HEK293 (cell line): Measurements from ENCODE around the gene RSPH9.

Experiments used
- CTCF ChIA-PET: fragments of 350-600 bp; formaldehyde crosslinking; extraction: SDS; loops from one replicate; lab custom pipeline; 2021; ENCODE audit warnings: antibody characterized with exemption; lab: Yijun Ruan, JAX
- POLR2A ChIA-PET: fragments of 300-600 bp; formaldehyde crosslinking; extraction: SDS; loops from one replicate; lab custom pipeline; 2020; ENCODE audit warnings: antibody characterized with exemption, inconsistent platforms; lab: Yijun Ruan, JAX
- H3K27ac ChIP-seq: fragments of 200-500 bp; sonication (Bioruptor generic); 2 replicates; pipeline ENCODE4 v1.5.1; 2014; ENCODE audit warnings: low read depth, low read length, control low read depth, inconsistent platforms; ENCODE audit errors: extremely low read depth
- H3K36me3 ChIP-seq, 2 experiments: fragments of 200-500 bp in 1 of 2; sonication (Bioruptor generic) in 1 of 2; 1 replicate in 1 of 2; 2 replicates in 1 of 2; pipeline ENCODE4 v1.5.1; 2014 to 2017; ENCODE audit warnings: inconsistent platforms in 2 of 2, low read length in 2 of 2; ENCODE audit not compliant: control insufficient read depth in 2 of 2, insufficient read depth in 1 of 2
- H3K4me1 ChIP-seq: fragments of 200-500 bp; sonication (Bioruptor generic); 2 replicates; pipeline ENCODE4 v1.5.1; 2014; ENCODE audit warnings: mild to moderate bottlenecking, low read length, inconsistent platforms; ENCODE audit not compliant: control insufficient read depth, insufficient read depth
- H3K4me3 ChIP-seq: 2 replicates; pipeline ENCODE4 v1.5.1; 2011; ENCODE audit warnings: low read depth, mild to moderate bottlenecking, control low read depth, low read length, moderate library complexity
- H3K9me3 ChIP-seq: fragments of 200-500 bp; sonication (Bioruptor generic); 2 replicates; pipeline ENCODE4 v1.5.1; 2014; ENCODE audit warnings: low read depth, low read length, inconsistent platforms; ENCODE audit not compliant: control insufficient read depth, insufficient read depth
- GLI4 ChIP-seq: fragments of 450-650 bp; formaldehyde crosslinking; IDR thresholded peaks from 2 replicates; pipeline ENCODE4 v1.5.1; 2016; ENCODE audit warnings: missing biosample characterization, missing genetic modification characterization
- KLF17 ChIP-seq: fragments of 450-650 bp; formaldehyde crosslinking; IDR thresholded peaks from 2 replicates; pipeline ENCODE4 v1.5.1; 2016; ENCODE audit warnings: missing biosample characterization, missing genetic modification characterization
- PRDM6 ChIP-seq: fragments of 450-650 bp; formaldehyde crosslinking; IDR thresholded peaks from 2 replicates; pipeline ENCODE4 v1.5.1; 2017; ENCODE audit warnings: missing biosample characterization, missing genetic modification characterization
- SCRT2 ChIP-seq: fragments of 450-650 bp; formaldehyde crosslinking; IDR thresholded peaks from 2 replicates; pipeline ENCODE4 v1.5.1; 2016; ENCODE audit warnings: missing biosample characterization, missing genetic modification characterization
- SP2 ChIP-seq: fragments of 450-650 bp; formaldehyde crosslinking; IDR thresholded peaks from 2 replicates; pipeline ENCODE4 v1.5.1; 2016; ENCODE audit warnings: missing biosample characterization, missing genetic modification characterization
- ZEB2 ChIP-seq: fragments of 450-650 bp; formaldehyde crosslinking; IDR thresholded peaks from 2 replicates; pipeline ENCODE4 v1.5.1; 2016; ENCODE audit warnings: missing biosample characterization, missing genetic modification characterization
- ZIC2 ChIP-seq: fragments of 450-650 bp; formaldehyde crosslinking; IDR thresholded peaks from 2 replicates; pipeline ENCODE4 v1.5.1; 2016; ENCODE audit warnings: missing biosample characterization, missing genetic modification characterization
- ZNF114 ChIP-seq: fragments of 450-650 bp; formaldehyde crosslinking; IDR thresholded peaks from 2 replicates; pipeline ENCODE4 v1.5.0; 2017; ENCODE audit warnings: missing biosample characterization, missing genetic modification characterization
- ZNF121 ChIP-seq: fragments of 450-650 bp; formaldehyde crosslinking; IDR thresholded peaks from 2 replicates; pipeline ENCODE4 v1.5.1; 2016; ENCODE audit warnings: missing biosample characterization, missing genetic modification characterization
- ZNF146 ChIP-seq: fragments of 450-650 bp; formaldehyde crosslinking; IDR thresholded peaks from 2 replicates; pipeline ENCODE4 v1.5.1; 2016; ENCODE audit warnings: missing biosample characterization, missing genetic modification characterization
- ZNF148 ChIP-seq: fragments of 450-650 bp; formaldehyde crosslinking; IDR thresholded peaks from 2 replicates; pipeline ENCODE4 v1.5.0; 2017; ENCODE audit warnings: missing biosample characterization, missing genetic modification characterization, borderline replicate concordance
- ZNF174 ChIP-seq: fragments of 450-650 bp; formaldehyde crosslinking; IDR thresholded peaks from 2 replicates; pipeline ENCODE4 v1.5.0; 2017; ENCODE audit warnings: missing biosample characterization, mild to moderate bottlenecking, missing genetic modification characterization
- ZNF211 ChIP-seq: fragments of 450-650 bp; formaldehyde crosslinking; IDR thresholded peaks from 2 replicates; pipeline ENCODE4 v1.5.1; 2016; ENCODE audit warnings: low read depth, missing biosample characterization, missing genetic modification characterization
- ZNF37A ChIP-seq: fragments of 450-650 bp; IDR thresholded peaks from 2 replicates; pipeline ENCODE4 v1.5.1; 2018; ENCODE audit warnings: missing biosample characterization, missing genetic modification characterization
- ZNF423 ChIP-seq: fragments of 450-650 bp; formaldehyde crosslinking; IDR thresholded peaks from 2 replicates; pipeline ENCODE4 v1.5.1; 2016; ENCODE audit warnings: missing biosample characterization, missing genetic modification characterization
- ZNF513 ChIP-seq: fragments of 450-650 bp; IDR thresholded peaks from 2 replicates; pipeline ENCODE4 v1.5.1; 2018; ENCODE audit warnings: missing biosample characterization, missing genetic modification characterization
- ZNF529 ChIP-seq: fragments of 450-650 bp; formaldehyde crosslinking; IDR thresholded peaks from 2 replicates; pipeline ENCODE4 v1.5.1; 2017; ENCODE audit warnings: missing genetic modification characterization, missing biosample characterization; ENCODE audit not compliant: insufficient replicate concordance
- ZNF549 ChIP-seq: fragments of 450-650 bp; IDR thresholded peaks from 2 replicates; pipeline ENCODE4 v1.5.1; 2018; ENCODE audit warnings: missing biosample characterization, missing genetic modification characterization, mild to moderate bottlenecking, inconsistent platforms, moderate library complexity
- ZNF658 ChIP-seq: fragments of 450-650 bp; formaldehyde crosslinking; IDR thresholded peaks from 2 replicates; pipeline ENCODE4; 2016; ENCODE audit warnings: missing biosample characterization, missing genetic modification characterization
- ZNF843 ChIP-seq: fragments of 450-650 bp; formaldehyde crosslinking; IDR thresholded peaks from 2 replicates; pipeline ENCODE4 v1.5.1; 2016; ENCODE audit warnings: missing biosample characterization, missing genetic modification characterization
- TF ChIP-seq, protein P1 (sequence below): fragments of 450-650 bp; formaldehyde crosslinking; IDR thresholded peaks from 2 replicates; pipeline ENCODE4 v1.5.1; 2016; ENCODE audit warnings: missing biosample characterization, missing genetic modification characterization

Gene RSPH9

DNA sequence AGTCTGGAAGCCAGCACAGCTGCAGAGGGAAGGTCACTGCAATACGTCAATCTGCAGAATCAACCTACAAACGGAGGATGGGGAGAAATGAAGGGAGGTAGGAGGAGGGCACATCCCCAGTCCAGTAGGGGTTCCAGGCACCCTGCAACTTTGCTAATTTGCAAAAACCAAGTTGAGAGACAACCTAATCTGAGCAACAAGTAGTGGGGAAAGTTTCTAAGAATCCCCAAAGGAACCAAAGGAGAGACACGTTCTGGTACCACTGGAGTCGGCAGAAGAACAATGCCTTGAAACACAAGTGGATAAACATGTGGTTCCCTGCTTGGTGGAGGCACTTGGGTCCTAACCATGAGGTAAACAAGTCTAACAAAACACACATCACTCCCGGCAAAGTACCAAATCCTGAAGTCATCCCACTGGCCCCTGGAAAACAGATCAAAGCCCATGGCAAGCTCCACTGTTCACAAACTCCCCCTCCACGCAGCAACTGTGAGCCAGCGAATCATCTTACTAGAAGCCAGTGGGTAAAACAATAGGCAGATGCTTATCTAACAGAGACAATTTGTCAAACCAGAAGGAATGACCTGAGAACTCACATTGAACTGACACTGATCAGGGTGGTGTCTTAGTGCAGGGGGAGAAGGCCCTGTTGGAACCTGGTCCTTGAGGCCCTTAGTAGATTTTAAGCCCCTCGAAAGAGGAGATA, 38.0 kb downstream of the RSPH9 start:
- POLR2A ChIA-PET, result interaction anchor here (0.6 to 1.5 kb wide), 2 partner anchors 13 to 16 kb away, joined by 3 to 5 read pairs; no protein-coding TSS in a partner anchor
- Histone ChIP-seq H3K9me3 (no peaks in the 10 kb centered on the region), H3K4me3 (no peak overlapping the region), H3K36me3 (peaks cover 6 to 61% of the 10 kb centered on the region in 2 experiments; a peak in 2 of 3 replicates), H3K4me1 (peaks cover 25% of the 10 kb centered on the region), H3K27ac (no peak overlapping the region)
- CTCF ChIA-PET, result interaction anchor here (11.6 kb wide), 1 partner anchor 15 kb away, joined by 101 read pairs; no protein-coding TSS in a partner anchor
- TF ChIP-seq, protein P1, sequence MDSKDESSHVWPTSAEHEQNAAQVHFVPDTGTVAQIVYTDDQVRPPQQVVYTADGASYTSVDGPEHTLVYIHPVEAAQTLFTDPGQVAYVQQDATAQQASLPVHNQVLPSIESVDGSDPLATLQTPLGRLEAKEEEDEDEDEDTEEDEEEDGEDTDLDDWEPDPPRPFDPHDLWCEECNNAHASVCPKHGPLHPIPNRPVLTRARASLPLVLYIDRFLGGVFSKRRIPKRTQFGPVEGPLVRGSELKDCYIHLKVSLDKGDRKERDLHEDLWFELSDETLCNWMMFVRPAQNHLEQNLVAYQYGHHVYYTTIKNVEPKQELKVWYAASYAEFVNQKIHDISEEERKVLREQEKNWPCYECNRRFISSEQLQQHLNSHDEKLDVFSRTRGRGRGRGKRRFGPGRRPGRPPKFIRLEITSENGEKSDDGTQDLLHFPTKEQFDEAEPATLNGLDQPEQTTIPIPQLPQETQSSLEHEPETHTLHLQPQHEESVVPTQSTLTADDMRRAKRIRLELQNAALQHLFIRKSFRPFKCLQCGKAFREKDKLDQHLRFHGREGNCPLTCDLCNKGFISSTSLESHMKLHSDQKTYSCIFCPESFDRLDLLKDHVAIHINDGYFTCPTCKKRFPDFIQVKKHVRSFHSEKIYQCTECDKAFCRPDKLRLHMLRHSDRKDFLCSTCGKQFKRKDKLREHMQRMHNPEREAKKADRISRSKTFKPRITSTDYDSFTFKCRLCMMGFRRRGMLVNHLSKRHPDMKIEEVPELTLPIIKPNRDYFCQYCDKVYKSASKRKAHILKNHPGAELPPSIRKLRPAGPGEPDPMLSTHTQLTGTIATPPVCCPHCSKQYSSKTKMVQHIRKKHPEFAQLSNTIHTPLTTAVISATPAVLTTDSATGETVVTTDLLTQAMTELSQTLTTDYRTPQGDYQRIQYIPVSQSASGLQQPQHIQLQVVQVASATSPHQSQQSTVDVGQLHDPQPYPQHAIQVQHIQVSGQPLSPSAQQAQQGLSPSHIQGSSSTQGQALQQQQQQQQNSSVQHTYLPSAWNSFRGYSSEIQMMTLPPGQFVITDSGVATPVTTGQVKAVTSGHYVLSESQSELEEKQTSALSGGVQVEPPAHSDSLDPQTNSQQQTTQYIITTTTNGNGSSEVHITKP, result peak; percentile 83
- TF ChIP-seq ZNF423 (tag by site-specific recombination) (no peak), SCRT2 (tag by site-specific recombination) (peak; percentile 74)

DNA sequence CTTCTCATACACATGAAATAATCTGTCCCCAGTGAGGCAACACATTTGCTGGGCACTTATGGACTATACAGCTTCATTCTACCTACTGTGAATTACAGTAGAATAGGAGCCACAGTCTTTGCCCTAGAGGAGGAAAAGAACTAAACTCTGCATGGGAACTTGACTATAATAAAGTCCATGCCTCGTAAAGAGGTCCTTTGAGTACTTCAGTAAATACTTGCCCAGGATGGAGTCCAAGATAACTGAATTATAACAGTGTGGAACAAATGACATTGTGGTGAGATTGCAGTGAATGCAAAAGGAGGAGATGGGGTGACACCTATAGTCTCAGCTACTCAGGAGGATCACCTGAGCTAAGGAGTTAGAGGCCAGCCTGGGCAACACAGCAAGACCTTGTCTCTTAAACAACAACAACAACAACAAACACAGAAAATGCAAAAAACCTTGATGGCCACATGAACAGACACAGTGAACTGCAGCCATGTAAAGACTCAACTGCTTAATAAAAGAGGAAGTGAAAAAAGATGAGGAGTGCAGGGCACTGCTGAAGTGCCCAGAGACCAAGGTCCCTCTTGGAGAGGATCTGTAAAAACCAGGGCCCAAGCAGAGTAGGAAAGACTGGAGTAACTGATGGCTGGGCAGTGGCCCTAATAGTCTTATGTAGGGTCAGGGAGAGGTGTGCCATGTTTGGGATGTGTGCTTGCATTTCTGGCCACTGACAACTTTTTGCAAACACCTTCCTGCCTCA, 39.0 kb downstream of the RSPH9 start:
- Histone ChIP-seq H3K9me3 (no peaks in the 10 kb centered on the region), H3K4me1 (peaks cover 25% of the 10 kb centered on the region), H3K27ac (no peak overlapping the region), H3K36me3 (peaks cover 6 to 50% of the 10 kb centered on the region in 2 experiments; a peak in 2 of 3 replicates), H3K4me3 (no peak overlapping the region)
- POLR2A ChIA-PET, result interaction anchor here (1.5 kb wide), 1 partner anchor 14 kb away, joined by 3 read pairs; no protein-coding TSS in a partner anchor
- CTCF ChIA-PET, result interaction anchor here (0.6 to 11.6 kb wide), 4 partner anchors 16 to 883 kb away, joined by 3 to 101 read pairs (median 4); no protein-coding TSS in a partner anchor
- TF ChIP-seq ZNF148, result no peak
- TF ChIP-seq ZNF658 (tag by site-specific recombination), result no peak
- TF ChIP-seq ZNF37A (tag by site-specific recombination), result no peak
- TF ChIP-seq ZNF843 (tag by site-specific recombination), result no peak
- TF ChIP-seq ZNF513 (tag by site-specific recombination), result no peak
- no peak for TF ChIP-seq ZNF549 (tag by site-specific recombination)
- no peak for TF ChIP-seq GLI4 (tag by site-specific recombination)
- TF ChIP-seq SP2 (tag by site-specific recombination), result no peak
- TF ChIP-seq KLF17 (tag by site-specific recombination), result no peak
- TF ChIP-seq ZEB2, result no peak
- no peak for TF ChIP-seq ZNF146 (tag by site-specific recombination)
- peak; percentile 65 for TF ChIP-seq ZIC2 (tag by site-specific recombination)
- TF ChIP-seq PRDM6, result 0 out of 2 replicates have a peak, but pooled peaks have one; percentile 27
- TF ChIP-seq ZNF121, result peak; percentile 31; the same call in 1 of the 2 replicates
- TF ChIP-seq ZNF211 (tag by site-specific recombination), result no peak
- no peak for TF ChIP-seq ZNF174 (tag by site-specific recombination)
- TF ChIP-seq ZNF529 (tag by site-specific recombination), result no peak
- no peak for TF ChIP-seq ZNF114 (tag by site-specific recombination)
